Skeletal muscle tissue (tissue), 4 donors: ENCODE data around the gene MAP4. TPM values are rescaled to one million over a fixed set of nuclear protein-coding genes. Genes with fewer than 3 reads are reported as not detected.
A peak's percentile ranks its signal among the peaks of the same experiment; 100 is the strongest.

Source experiments
- H3K27ac ChIP-seq: one replicate; pipeline ENCODE4 v1.7.0; 2013; ENCODE audit warnings: mild to moderate bottlenecking, low read depth, low read length, inconsistent platforms
- H3K27me3 ChIP-seq, 3 donors: one replicate each; pipeline ENCODE4 v1.7.0; 2013; ENCODE audit warnings: low read length in 3 of 3; ENCODE audit not compliant: control insufficient read depth in 3 of 3, insufficient read depth in 3 of 3
- H3K36me3 ChIP-seq, 3 donors: one replicate each; pipeline ENCODE4 v1.7.0; 2013; ENCODE audit warnings: low read length in 3 of 3; ENCODE audit not compliant: control insufficient read depth in 3 of 3, insufficient read depth in 3 of 3
- H3K4me1 ChIP-seq, 3 donors: one replicate each; pipeline ENCODE4 v1.7.0; 2013; ENCODE audit warnings: low read length in 3 of 3, mild to moderate bottlenecking in 3 of 3; ENCODE audit not compliant: control insufficient read depth in 3 of 3, insufficient read depth in 3 of 3
- H3K4me3 ChIP-seq, 3 donors: one replicate each; pipeline ENCODE4 v1.7.0; 2013; ENCODE audit warnings: low read length in 3 of 3
- H3K9ac ChIP-seq, 3 donors: one replicate each; pipeline ENCODE4 v1.7.0; 2013; ENCODE audit warnings: low read length in 3 of 3, mild to moderate bottlenecking in 3 of 3, moderate library complexity in 2 of 3, low read depth in 1 of 3
- H3K9me3 ChIP-seq, 3 donors: one replicate each; pipeline ENCODE4 v1.7.0; 2013; ENCODE audit warnings: low read length in 3 of 3; ENCODE audit not compliant: control insufficient read depth in 3 of 3
- total RNA-seq: library from RNA; depleted of rRNA; stranded (reverse); fragments of >200 nt; gene quantifications from one replicate; pipeline ENCODE4 v1.2.3, GENCODE V29; 2014
- donor health status: Osteomylitis.

The MAP4 gene
- total RNA-seq, 1 donor from 2014 or later = 106 TPM

GRCh38 chr3:47877290-47877689 is 138.9 kb downstream of the MAP4 start:
- Histone ChIP-seq H3K4me1 (peaks cover 0 to 4% (median 0%) of the 10 kb centered on the region in 3 donors), H3K9ac (no peak overlapping the region), H3K27ac (peak overlapping the region; percentile 21), H3K36me3 (peaks cover 16 to 37% (median 24%) of the 10 kb centered on the region in 3 donors), H3K4me3 (no peak overlapping the region), H3K27me3 (no peaks in the 10 kb centered on the region), H3K9me3 (no peaks in the 10 kb centered on the region)

- no peak overlapping the region for H3K27ac ChIP-seq
- H3K9me3 ChIP-seq = no peaks in the 10 kb centered on the region
- peaks cover 37 to 59% (median 45%) of the 10 kb centered on the region in 3 donors for H3K36me3 ChIP-seq
- H3K27me3 ChIP-seq = no peaks in the 10 kb centered on the region
- no peak overlapping the region for H3K4me3 ChIP-seq
- H3K4me1 ChIP-seq = peaks cover 0 to 4% (median 0%) of the 10 kb centered on the region in 3 donors
- H3K9ac ChIP-seq = no peak overlapping the region
These were observed 141.3 kb downstream of the MAP4 start for GRCh38 chr3:47874913-47875312.

GRCh38 chr3:47874438-47874837 is 141.8 kb downstream of the MAP4 start:
- Histone ChIP-seq H3K4me1 (peaks cover 0 to 4% (median 0%) of the 10 kb centered on the region in 3 donors), H3K4me3 (no peak overlapping the region), H3K27me3 (no peaks in the 10 kb centered on the region)

DNA sequence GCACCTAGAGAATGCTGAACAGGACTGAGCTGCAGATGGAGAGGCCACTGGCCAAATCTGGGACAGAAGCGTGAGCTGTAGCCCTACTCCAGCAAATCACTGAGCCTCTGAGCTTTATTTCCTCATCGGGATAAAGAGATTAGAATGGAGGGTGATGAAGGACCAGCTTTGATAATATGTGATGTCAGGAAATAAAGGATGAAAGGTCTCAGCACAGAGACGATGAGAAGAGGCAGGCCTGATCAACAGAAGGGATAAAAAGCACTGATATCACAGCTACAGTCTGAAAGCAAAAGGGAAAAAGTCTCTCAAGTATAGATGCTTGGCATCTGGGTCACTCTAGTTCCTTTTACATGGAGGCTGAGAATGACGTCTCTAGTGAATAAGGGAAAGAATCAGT is 143.3 kb downstream of the MAP4 start:
- Histone ChIP-seq H3K27ac (no peak overlapping the region), H3K4me1 (peaks cover 0 to 4% (median 0%) of the 10 kb centered on the region in 3 donors), H3K9ac (no peak overlapping the region)

More at GRCh38 chr3:47874438-47874837, 141.8 kb downstream of the MAP4 start:
- H3K9me3 ChIP-seq = no peaks in the 10 kb centered on the region
- no peak overlapping the region for H3K27ac ChIP-seq
- no peak overlapping the region for H3K9ac ChIP-seq
- H3K36me3 ChIP-seq = peaks cover 42 to 64% (median 50%) of the 10 kb centered on the region in 3 donors

GRCh38 chr3:47871389-47871788 is 144.8 kb downstream of the MAP4 start:
- Histone ChIP-seq H3K9ac (no peak overlapping the region), H3K9me3 (no peaks in the 10 kb centered on the region), H3K36me3 (peaks cover 72 to 84% (median 75%) of the 10 kb centered on the region in 3 donors), H3K4me1 (no peaks in the 10 kb centered on the region), H3K27me3 (no peaks in the 10 kb centered on the region), H3K27ac (no peak overlapping the region), H3K4me3 (no peak overlapping the region)

More for the DNA sequence above, 143.3 kb downstream of the MAP4 start:
- Histone ChIP-seq H3K4me3 (no peak overlapping the region), H3K27me3 (no peaks in the 10 kb centered on the region), H3K9me3 (no peaks in the 10 kb centered on the region), H3K36me3 (peaks cover 57 to 78% (median 65%) of the 10 kb centered on the region in 3 donors)

GRCh38 chr3:47870702-47871260 is 145.4 kb downstream of the MAP4 start:
- Histone ChIP-seq H3K9ac (no peak overlapping the region), H3K27ac (no peak overlapping the region), H3K4me3 (no peak overlapping the region), H3K4me1 (no peaks in the 10 kb centered on the region), H3K9me3 (no peaks in the 10 kb centered on the region), H3K27me3 (no peaks in the 10 kb centered on the region), H3K36me3 (peaks cover 74 to 84% (median 76%) of the 10 kb centered on the region in 3 donors)

GRCh38 chr3:47870156-47870555 is 146.1 kb downstream of the MAP4 start:
- H3K4me1 ChIP-seq = no peaks in the 10 kb centered on the region
- H3K36me3 ChIP-seq = peaks cover 77 to 86% (median 77%) of the 10 kb centered on the region in 3 donors
- H3K27me3 ChIP-seq = no peaks in the 10 kb centered on the region
- H3K9me3 ChIP-seq = no peaks in the 10 kb centered on the region
- no peak overlapping the region for H3K9ac ChIP-seq
- no peak overlapping the region for H3K27ac ChIP-seq
- H3K4me3 ChIP-seq = no peak overlapping the region

GRCh38 chr3:47868306-47868705 is 147.9 kb downstream of the MAP4 start:
- Histone ChIP-seq H3K9ac (no peak overlapping the region), H3K27me3 (no peaks in the 10 kb centered on the region), H3K4me1 (no peaks in the 10 kb centered on the region), H3K27ac (no peak overlapping the region), H3K36me3 (peaks cover 81 to 86% (median 86%) of the 10 kb centered on the region in 3 donors), H3K4me3 (no peak overlapping the region), H3K9me3 (no peaks in the 10 kb centered on the region)

DNA sequence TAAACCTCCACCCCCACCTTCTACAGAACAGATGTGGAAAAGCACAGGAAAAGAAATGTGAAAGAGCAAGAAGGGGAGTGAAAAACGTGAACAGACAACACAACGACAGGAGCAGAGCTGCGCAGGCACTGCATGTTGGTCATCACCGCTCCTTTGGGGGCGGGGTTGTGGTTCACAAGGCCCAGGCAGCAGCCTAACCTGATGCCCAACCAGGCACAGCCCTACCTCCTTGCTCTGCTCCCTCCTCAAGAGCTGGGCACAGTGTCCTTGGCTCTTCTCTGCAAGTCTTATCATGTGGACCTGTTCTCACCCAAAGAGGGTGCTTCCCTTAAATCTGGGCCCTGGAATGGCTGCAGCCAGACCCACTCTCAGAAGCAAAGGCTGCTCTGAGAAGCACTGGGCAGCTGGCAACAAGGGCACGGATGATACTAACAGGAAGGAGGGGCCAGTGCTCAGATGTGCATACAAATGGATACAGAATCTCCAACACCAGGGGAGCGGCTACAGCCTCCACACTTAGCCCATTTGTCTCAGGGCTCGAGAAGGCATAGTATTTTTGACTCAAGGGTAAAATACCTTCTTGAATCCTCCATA is 148.7 kb downstream of the MAP4 start:
- Histone ChIP-seq H3K4me3 (no peak overlapping the region), H3K36me3 (peaks cover 78 to 83% (median 82%) of the 10 kb centered on the region in 3 donors)

GRCh38 chr3:47865192-47865591 is 151.0 kb downstream of the MAP4 start:
- H3K4me3 ChIP-seq = no peak overlapping the region
- H3K9ac ChIP-seq = no peak overlapping the region
- H3K4me1 ChIP-seq = no peaks in the 10 kb centered on the region
- peaks cover 58 to 67% (median 64%) of the 10 kb centered on the region in 3 donors for H3K36me3 ChIP-seq
- no peaks in the 10 kb centered on the region for H3K27me3 ChIP-seq
- H3K9me3 ChIP-seq = no peaks in the 10 kb centered on the region
- no peak overlapping the region for H3K27ac ChIP-seq

More for the DNA sequence above, 148.7 kb downstream of the MAP4 start:
- H3K27me3 ChIP-seq = no peaks in the 10 kb centered on the region
- no peaks in the 10 kb centered on the region for H3K4me1 ChIP-seq
- H3K9me3 ChIP-seq = no peaks in the 10 kb centered on the region
- H3K27ac ChIP-seq = no peak overlapping the region
- no peak overlapping the region for H3K9ac ChIP-seq
